Measurements from ENCODE around the gene PTPRT.

DNA sequence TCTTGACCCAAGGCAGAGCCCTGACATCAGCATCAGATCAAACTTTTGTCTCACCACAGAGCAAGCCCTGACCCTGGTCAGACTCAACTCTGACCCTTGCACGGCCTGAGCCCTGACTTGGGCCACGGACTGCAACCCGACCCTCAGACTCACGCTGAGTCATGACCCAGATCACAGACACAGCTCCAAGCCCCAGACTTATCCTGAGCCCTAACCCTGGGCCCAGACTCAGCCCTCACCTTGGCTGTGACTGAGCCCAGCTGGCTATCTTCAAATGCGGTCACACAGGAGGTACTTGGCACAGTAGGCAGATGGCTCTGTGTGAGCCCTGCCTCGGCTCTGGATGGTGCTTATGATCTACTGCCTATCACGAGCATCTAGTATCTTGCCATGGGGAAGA is 602.3 kb downstream of the PTPRT start:
- TF ChIP-seq CTCF (IDR thresholded peaks at IDR 0.05): no peak
- no peak for TF ChIP-seq POLR2A (IDR thresholded peaks at IDR 0.05)
- no peak for TF ChIP-seq EP300 (IDR thresholded peaks at IDR 0.05)

All from ovary (tissue), 3 donors.